HG03342 (cell line): ENCODE data around the gene IFITM1.
A peak's percentile ranks its signal among the peaks of the same experiment; 100 is the strongest.
"Not testable (repeated sequence)": the region's sequence is repeated elsewhere in the genome, so short reads cannot be mapped to it uniquely, and the experiment has no call there.

ENCODE experiments used
- ATAC-seq: cut with Tn5 transposase; IDR thresholded peaks from one replicate; pipeline ENCODE4 v1.9.1; 2021; ENCODE audit warnings: mild to moderate bottlenecking, moderate library complexity; ENCODE audit not compliant: unreplicated experiment

IFITM1 gene

GRCh38 chr11:340539-341512 lies 27.0 kb downstream of the IFITM1 start:
- no peak for ATAC-seq

GRCh38 chr11:342328-342727 lies 28.5 kb downstream of the IFITM1 start:
- ATAC-seq = no peak

- ATAC-seq = no peak
These were observed 31.2 kb downstream of the IFITM1 start for GRCh38 chr11:344836-345578.

GRCh38 chr11:346529-346928 lies 32.7 kb downstream of the IFITM1 start:
- no peak for ATAC-seq

GRCh38 chr11:349270-349954 lies 35.6 kb downstream of the IFITM1 start:
- not testable (repeated sequence) for ATAC-seq

GRCh38 chr11:350033-350722 lies 36.3 kb downstream of the IFITM1 start:
- ATAC-seq = not testable (repeated sequence)

- peak; percentile 41 for ATAC-seq
These were observed 36.9 kb downstream of the IFITM1 start for GRCh38 chr11:350723-351255.

- ATAC-seq = no peak
These were observed 37.6 kb downstream of the IFITM1 start for GRCh38 chr11:351411-351810.

GRCh38 chr11:352456-353031 lies 38.7 kb downstream of the IFITM1 start:
- no peak for ATAC-seq

- ATAC-seq = no peak
These were observed 39.5 kb downstream of the IFITM1 start for GRCh38 chr11:353179-353873.

- no peak for ATAC-seq
These were observed 42.0 kb downstream of the IFITM1 start for GRCh38 chr11:355581-356458.

GRCh38 chr11:356610-357009 lies 42.8 kb downstream of the IFITM1 start:
- ATAC-seq = no peak

- no peak for ATAC-seq
These were observed 43.7 kb downstream of the IFITM1 start for GRCh38 chr11:357582-357981.

GRCh38 chr11:358129-358800 lies 44.4 kb downstream of the IFITM1 start:
- ATAC-seq = no peak

GRCh38 chr11:359181-359714 lies 45.4 kb downstream of the IFITM1 start:
- no peak for ATAC-seq

- ATAC-seq = no peak
These were observed 46.8 kb downstream of the IFITM1 start for GRCh38 chr11:360326-361280.
